Testis (tissue), 2 donors: Measurements from ENCODE around the gene SCNN1A.

Source experiments
- CTCF ChIP-seq, 3 experiments: fragments of 450-650 bp in 2 of 3; fragments of 200-600 bp in 1 of 3; sonication (generic) in 1 of 3; IDR thresholded peaks; one replicate each; pipeline ENCODE4 v1.5.1; 2016 to 2019; ENCODE audit warnings: antibody characterized with exemption in 3 of 3, mild to moderate bottlenecking in 2 of 3, moderate library complexity in 1 of 3
- POLR2A ChIP-seq: fragments of 450-650 bp; IDR thresholded peaks from one replicate; pipeline ENCODE4 v1.6.1; 2017; ENCODE audit warnings: antibody characterized with exemption, mild to moderate bottlenecking, moderate library complexity

- TF ChIP-seq CTCF (IDR thresholded peaks at IDR 0.05) (no peak), POLR2A (no peak)
Observed at GRCh38 chr12:6316921-6317692, 58.3 kb downstream of the SCNN1A start.
